ENCODE measurements around the gene HPX. TPM values are rescaled to one million over a fixed set of nuclear protein-coding genes. Genes with fewer than 3 reads are reported as not detected.
A peak's percentile ranks its signal among the peaks of the same experiment; 100 is the strongest.
"Not testable (repeated sequence)": the region's sequence is repeated elsewhere in the genome, so short reads cannot be mapped to it uniquely, and the experiment has no call there.

HPX gene
- total RNA-seq, 1 donor from 2014 or later: 0.56 TPM

GRCh38 chr11:6393989-6394670 is 46.7 kb downstream of the HPX start:
- H4K20me1 ChIP-seq (ENCODE audit: low read depth): no peaks in the 10 kb centered on the region
- H3K79me2 ChIP-seq (ENCODE audit: low read depth): no peaks in the 10 kb centered on the region
- H3K4me3 Mint-ChIP-seq: no peak overlapping the region
- H3K27ac ChIP-seq: no peak overlapping the region
- TF ChIP-seq EZH2 (IDR thresholded peaks at IDR 0.05): no peak
- TF ChIP-seq EZH2phosphoT487 (IDR thresholded peaks at IDR 0.05): no peak
- no peak for TF ChIP-seq CTCF (IDR thresholded peaks at IDR 0.05)
- peaks cover 16% of the 10 kb centered on the region for H3K36me3 Mint-ChIP-seq
- H3K4me1 Mint-ChIP-seq: peaks cover 33% of the 10 kb centered on the region
- H3K4me2 ChIP-seq: no peak overlapping the region
- no peaks in the 10 kb centered on the region for H3K27me3 ChIP-seq
- H3K9ac ChIP-seq: no peak overlapping the region
- peaks cover 8% of the 10 kb centered on the region for H3K27me3 Mint-ChIP-seq (ENCODE audit: insufficient read depth, low read depth)
- no peak overlapping the region for H3K27ac Mint-ChIP-seq
- no peaks in the 10 kb centered on the region for H3K9me3 Mint-ChIP-seq
- no peaks in the 10 kb centered on the region for H3K36me3 ChIP-seq
- H3K4me3 ChIP-seq: no peak overlapping the region
- H2AFZ ChIP-seq (replicated peaks): no peak overlapping the region
- no peak for DNase-seq (ENCODE audit: low spot score)
- no peaks in the 10 kb centered on the region for H3K9me3 ChIP-seq (ENCODE audit: low read depth)
- peaks cover 19% of the 10 kb centered on the region for H3F3A ChIP-seq (ENCODE audit: low read depth)
- H3K4me1 ChIP-seq: peaks cover 11% of the 10 kb centered on the region

GRCh38 chr11:6392251-6392650 is 48.5 kb downstream of the HPX start:
- H3K4me2 ChIP-seq; H3K27me3 ChIP-seq; H3K9me3 ChIP-seq (ENCODE audit: low read depth); H4K20me1 ChIP-seq (ENCODE audit: low read depth); H3K27ac Mint-ChIP-seq; H3K36me3 ChIP-seq; DNase-seq (ENCODE audit: low spot score); H3K9ac ChIP-seq; H3K27ac ChIP-seq; H3K79me2 ChIP-seq (ENCODE audit: low read depth); H3K9me3 Mint-ChIP-seq; H2AFZ ChIP-seq (replicated peaks); H3K4me3 ChIP-seq; H3K27me3 Mint-ChIP-seq (ENCODE audit: insufficient read depth, low read depth): not testable (repeated sequence)
- Mint-ChIP-seq H3K36me3 (peaks cover 11% of the 10 kb centered on the region), H3K4me3 (peak overlapping the region; percentile 75), H3K4me1 (peaks cover 17% of the 10 kb centered on the region)
- Histone ChIP-seq H3K4me1 (peaks cover 12% of the 10 kb centered on the region), H3F3A (ENCODE audit: low read depth) (peaks cover 27% of the 10 kb centered on the region)

GRCh38 chr11:6391537-6392134 is 49.2 kb downstream of the HPX start:
- peaks cover 27% of the 10 kb centered on the region for H3F3A ChIP-seq (ENCODE audit: low read depth)
- no peak overlapping the region for H3K9ac ChIP-seq
- H3K9me3 ChIP-seq (ENCODE audit: low read depth): no peaks in the 10 kb centered on the region
- H2AFZ ChIP-seq (replicated peaks): no peak overlapping the region
- no peak for TF ChIP-seq EZH2phosphoT487 (IDR thresholded peaks at IDR 0.05)
- TF ChIP-seq CTCF (IDR thresholded peaks at IDR 0.05): no peak
- TF ChIP-seq EZH2 (IDR thresholded peaks at IDR 0.05): no peak
- H3K36me3 ChIP-seq: no peaks in the 10 kb centered on the region
- no peaks in the 10 kb centered on the region for H3K79me2 ChIP-seq (ENCODE audit: low read depth)
- no peak overlapping the region for H3K4me2 ChIP-seq
- peaks cover 10% of the 10 kb centered on the region for H3K27me3 Mint-ChIP-seq (ENCODE audit: insufficient read depth, low read depth)
- no peak for DNase-seq (ENCODE audit: low spot score)
- H3K4me3 ChIP-seq: no peak overlapping the region
- H3K27ac ChIP-seq: no peak overlapping the region
- H4K20me1 ChIP-seq (ENCODE audit: low read depth): no peaks in the 10 kb centered on the region
- H3K4me1 Mint-ChIP-seq: peaks cover 16% of the 10 kb centered on the region
- H3K4me3 Mint-ChIP-seq: peak overlapping the region; percentile 90
- peaks cover 11% of the 10 kb centered on the region for H3K36me3 Mint-ChIP-seq
- peaks cover 12% of the 10 kb centered on the region for H3K4me1 ChIP-seq
- no peaks in the 10 kb centered on the region for H3K9me3 Mint-ChIP-seq
- H3K27ac Mint-ChIP-seq: no peak overlapping the region
- no peaks in the 10 kb centered on the region for H3K27me3 ChIP-seq

All from neural progenitor cell (in vitro differentiated cells).